Ramos (cell line): ENCODE results near the gene HIVEP2.

ENCODE experiments used
- in situ Hi-C: fragments of 300-500 bp; cut with MboI; formaldehyde crosslinking; loops from one replicate; pipeline ENCODE4 v1.14.3; 2022; ENCODE audit warnings: low sequenced_read_pairs; ENCODE audit not compliant: unreplicated experiment

Gene HIVEP2

DNA sequence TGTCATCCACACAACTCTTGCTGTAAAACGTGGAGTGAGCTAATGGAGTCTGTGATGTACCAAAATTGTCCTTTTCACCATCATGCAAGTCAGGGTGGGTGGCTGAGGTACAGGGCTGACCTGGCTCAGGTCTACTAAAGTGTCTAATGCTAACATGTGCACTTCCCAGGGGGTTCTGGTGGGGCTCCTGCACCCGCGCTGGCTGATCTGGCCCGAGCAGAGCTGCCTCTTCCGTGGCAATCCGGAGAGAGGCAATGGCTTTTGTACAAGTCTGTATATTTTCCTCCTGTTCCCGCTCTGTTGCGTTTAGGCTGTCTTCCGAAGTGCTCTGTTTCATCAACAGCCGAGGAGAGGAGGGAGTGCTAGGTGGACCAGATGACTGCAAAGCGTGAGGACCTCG lies 191.8 kb downstream of the HIVEP2 start:
- in situ Hi-C loops = no loop called here

DNA sequence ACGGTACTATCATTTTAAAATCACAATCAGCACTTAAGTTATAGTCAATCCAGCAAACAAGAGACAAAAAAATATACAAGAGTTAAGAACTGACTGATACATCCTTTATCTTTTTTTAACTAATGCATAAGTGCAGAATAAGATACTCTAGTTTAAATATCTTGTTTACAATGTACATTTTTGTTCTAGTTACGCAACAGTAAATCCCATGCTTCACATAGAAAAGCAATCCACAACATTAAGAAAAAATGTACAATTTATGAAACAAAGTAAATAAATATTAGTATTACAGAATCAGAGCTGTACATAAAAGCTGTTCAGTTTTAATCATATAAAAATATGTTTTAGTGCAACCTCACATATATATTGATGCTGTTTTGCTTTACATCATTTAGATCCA lies 192.6 kb downstream of the HIVEP2 start:
- in situ Hi-C loops = no loop called here

DNA sequence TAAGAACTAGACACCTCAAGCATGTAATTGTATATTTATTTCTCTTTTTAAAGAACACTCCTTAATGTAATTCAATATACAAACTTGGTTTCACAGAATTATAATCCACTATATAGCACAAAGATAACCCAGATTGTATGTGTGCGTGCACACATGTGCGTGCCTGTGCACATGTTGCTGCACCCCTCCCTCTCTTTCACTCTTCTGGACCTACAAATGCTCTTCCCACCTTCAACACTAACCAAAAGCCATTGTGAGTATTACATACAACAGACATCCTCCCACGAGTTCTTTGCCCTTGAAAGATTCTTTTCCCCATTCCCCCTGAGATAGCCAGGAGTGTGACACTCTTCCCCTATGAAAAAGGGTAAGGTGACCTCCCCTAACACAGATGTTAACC lies 193.5 kb downstream of the HIVEP2 start:
- in situ Hi-C loops = no loop called here

GRCh38 chr6:142750998-142751397 lies 194.0 kb downstream of the HIVEP2 start:
- in situ Hi-C loops = no loop called here

- in situ Hi-C loops = no loop called here
Observed at GRCh38 chr6:142749556-142749955, 195.4 kb downstream of the HIVEP2 start.

DNA sequence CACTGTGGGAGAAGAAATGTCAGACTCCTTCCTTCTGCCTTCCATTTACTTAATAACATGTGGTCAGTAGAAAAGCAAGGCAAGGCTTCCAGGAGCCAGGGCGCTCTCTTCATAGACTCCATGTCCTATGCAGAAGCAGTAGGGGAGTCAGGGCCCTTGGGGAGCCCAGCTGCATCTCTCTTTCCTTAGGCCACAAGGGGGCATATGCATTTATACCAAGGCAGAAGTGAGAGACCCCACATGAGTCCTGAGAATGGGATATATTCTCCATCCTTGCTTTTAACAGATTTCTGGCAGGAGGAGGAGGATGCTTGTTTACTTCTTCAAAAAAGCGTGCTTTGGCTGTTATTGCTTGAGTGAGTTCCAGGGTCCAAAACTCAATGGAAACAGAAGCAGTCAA lies 198.5 kb downstream of the HIVEP2 start:
- in situ Hi-C loops = no loop called here

DNA sequence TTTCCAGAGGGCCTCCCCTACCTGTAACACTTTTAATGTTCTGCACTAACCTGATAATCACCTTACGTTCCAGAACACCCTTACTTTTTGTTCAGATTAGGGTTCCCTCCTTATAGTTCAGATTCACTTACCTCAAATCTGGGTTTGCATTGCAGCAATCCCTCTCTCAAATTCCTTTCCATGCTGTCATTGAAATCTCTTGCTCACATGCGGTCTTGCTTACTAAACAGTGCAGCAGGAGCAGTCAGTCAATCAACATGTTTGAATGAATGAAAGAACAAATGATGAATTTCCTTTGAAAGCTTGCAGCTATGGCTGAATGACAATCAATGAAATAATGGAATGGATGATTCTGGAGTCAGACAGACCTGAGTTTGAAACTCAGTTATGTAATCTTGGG lies 200.1 kb downstream of the HIVEP2 start:
- in situ Hi-C loops = no loop called here

DNA sequence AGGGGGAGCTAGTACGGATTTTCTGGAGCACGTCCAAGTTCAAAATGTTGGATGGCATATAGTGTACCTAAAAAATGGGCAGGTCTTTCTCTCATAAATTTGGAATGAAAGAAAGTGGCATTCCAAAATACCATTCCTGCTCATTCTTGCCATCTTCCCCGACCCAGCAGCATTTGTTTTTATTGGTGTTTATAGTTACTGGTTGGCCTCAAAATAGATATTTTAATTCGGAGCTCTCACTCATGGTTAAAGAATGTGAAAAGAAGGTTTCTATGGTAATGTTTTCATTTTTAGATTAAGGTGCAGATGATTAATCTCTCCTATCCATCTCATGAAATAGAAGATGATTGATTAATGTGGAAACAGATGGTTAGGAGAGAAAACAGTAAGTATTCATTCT lies 204.5 kb downstream of the HIVEP2 start:
- in situ Hi-C loops = no loop called here

DNA sequence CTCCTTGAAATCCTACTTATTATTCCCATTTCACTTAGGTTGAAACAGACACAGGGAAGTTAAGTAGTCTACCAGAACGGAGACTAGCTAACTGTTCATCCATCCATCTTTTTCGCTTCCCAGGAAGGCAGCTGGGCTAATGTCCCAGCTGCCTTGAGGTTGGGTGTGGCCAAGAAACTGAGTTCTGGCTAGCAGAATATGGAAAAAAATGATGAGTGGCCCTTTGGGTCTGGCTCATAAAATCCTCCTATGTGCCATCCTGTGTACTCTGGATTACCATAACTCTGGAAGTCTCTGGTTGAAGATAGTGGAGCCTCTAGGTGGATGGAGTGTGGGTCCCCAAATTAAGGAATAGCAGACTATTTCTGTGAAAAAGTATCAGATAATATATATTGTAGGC lies 206.2 kb downstream of the HIVEP2 start:
- in situ Hi-C loops = no loop called here

DNA sequence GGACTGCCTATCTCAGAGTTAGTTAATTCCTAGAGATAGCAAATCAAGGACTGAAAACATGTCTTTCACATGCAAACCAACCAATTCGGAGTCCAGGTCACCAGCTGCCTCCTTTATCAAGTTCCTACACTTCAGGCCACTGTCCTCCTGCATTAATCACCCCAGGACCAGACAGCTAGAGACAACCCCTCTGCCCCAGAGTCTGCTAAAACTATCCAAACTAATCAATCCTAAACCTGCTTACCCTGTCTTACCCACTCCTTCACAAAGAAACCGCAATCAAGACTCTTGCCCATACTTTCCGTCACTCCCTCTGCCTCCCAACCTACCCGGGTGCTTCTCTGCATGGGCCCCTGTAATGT lies 207.0 kb downstream of the HIVEP2 start:
- in situ Hi-C loops = no loop called here

DNA sequence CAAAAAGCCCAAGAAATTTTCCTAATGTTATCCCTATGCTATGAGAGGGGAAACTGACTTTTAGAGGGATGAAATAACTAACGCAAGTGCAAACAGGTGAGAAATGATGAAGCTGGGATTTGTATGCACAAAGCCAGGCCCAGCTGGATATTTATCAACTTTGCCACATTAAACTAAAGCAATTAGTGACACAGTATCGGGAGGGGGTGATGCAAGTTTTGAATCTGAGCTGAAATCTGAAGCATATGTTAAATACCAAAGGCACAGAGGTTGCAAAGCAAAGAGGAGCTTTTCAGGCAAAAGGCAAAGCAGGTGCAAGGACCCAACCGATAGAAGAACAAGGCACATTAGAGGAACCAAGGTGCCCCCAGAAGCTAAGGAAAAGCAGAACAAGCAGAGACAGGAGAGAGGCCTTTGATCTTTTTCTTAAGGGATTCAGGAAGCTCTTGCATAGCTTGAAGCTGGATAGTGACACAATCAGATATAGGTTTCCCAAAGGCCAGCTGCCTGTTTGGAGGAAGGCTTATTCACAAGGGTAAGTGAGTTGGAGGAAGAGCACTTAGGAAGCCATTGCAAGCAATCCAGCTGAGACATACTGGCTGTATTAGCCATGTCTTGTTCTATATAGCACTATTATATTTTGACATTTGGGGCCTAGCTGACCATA lies 207.5 kb downstream of the HIVEP2 start:
- in situ Hi-C loops = no loop called here

- in situ Hi-C loops = no loop called here
Observed at GRCh38 chr6:142735204-142735603, 209.8 kb downstream of the HIVEP2 start.

DNA sequence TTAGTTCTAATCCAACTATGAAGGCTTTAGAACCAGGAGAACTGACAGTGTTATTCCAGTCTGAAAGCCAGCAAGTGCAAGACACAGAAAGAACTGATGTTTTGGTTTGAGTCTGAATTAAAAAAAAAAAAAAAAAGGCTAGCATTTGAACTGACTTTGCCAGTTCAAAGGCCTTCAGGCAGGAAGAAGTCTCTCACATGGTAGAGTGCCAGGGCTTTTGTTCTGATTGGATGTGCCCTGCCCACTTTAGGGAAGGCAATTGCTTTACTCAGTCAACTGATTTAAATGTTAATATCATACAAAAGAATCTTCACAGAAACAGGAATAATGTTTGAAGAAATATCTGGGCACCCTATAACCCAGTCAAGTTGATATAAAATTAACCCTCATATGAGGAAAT lies 212.2 kb downstream of the HIVEP2 start:
- in situ Hi-C loops = no loop called here

- in situ Hi-C loops = no loop called here
Observed at GRCh38 chr6:142731611-142732010, 213.4 kb downstream of the HIVEP2 start.

DNA sequence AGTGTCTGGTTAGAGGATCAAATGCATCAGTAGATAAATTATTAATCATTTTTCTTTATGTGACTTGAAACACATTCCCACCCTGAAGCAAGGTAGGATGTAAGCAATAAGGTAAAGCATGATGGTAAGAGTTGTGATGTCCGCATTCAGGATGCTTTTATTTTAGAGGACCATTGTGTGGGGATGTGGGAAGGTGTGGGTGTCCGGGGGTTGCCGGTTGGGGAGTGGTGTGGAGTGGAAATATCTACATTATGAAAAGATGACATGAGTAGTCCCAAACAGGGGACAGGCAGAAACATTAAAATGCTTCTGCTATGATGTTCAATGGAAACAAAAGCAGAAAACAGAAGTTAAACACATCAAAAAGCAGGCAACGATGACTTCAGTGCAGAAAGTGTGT lies 215.4 kb downstream of the HIVEP2 start:
- in situ Hi-C loops = no loop called here

GRCh38 chr6:142728910-142729481 lies 216.0 kb downstream of the HIVEP2 start:
- in situ Hi-C loops = no loop called here

DNA sequence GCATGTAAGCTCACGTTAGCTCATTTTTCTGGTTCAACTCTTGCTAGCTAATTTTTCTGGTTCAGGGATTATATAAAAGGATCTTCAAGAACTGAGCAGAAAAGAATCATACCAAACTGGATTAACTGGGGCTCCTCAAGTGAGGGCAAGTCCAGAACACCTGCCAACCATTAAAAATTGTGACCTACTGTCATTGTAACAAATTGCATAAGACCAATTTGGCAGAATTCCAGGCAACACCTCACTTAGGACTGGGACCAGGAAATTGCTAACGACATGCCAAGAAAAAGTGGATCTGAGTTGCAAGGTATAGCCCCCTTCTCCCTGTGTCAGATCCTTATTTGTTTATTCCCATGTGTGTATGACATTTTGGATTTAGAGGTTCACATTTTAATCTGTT lies 216.6 kb downstream of the HIVEP2 start:
- in situ Hi-C loops = no loop called here

DNA sequence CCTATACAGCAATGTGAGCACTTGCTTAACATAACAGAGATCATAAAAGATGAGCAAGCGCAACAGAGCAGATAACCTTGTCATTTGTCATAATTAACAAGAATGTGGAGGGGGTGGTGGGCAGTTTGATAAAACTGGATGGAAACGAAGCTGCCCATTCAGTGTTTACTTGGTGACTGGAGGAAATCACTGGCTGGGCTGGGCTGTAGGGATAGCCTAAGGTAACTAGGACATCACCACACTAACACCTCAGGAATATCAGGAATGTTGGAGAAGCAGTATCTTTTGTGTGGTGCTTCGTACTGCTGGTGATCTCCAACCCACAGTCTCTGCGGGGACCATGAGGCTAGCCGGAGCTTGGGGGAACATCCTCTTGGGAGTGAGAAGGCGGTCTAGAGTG lies 218.4 kb downstream of the HIVEP2 start:
- in situ Hi-C loops = no loop called here

DNA sequence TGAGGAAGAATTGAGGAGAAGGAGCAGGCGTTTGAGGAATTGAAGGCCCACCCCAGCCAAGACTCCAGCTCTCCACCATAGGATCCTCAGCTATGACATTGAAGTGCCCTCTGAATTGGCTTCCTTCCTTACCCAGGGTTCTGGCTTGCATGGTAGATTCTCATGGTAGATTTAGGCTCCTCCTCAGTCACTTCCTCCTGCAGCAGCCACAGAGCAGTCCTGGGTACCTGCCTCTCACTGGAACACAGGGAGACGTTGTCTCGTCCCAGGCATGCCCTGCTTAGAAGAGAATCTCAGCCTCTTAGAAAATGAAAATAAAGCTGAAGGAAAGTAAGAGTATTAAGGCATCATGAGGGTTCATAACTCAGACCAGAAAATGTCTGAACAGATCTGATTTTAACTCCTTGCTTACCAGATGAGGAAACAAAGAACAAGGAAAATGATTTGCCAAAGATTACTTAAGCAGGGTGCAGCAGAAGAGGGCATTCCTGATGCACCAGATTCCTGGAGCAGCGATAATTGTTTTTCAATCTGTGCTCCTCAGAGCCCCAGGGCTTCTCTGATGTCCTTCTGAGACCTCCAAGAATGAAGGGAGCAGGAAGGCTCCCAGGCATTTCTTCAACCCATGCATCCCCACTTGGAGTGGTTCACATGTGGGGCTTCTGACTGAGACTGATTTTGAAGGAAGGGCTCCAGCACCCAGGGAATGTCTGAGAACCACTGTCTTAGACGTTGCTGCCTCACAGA lies 219.8 kb downstream of the HIVEP2 start:
- in situ Hi-C loops = no loop called here

- in situ Hi-C loops = no loop called here
Observed at GRCh38 chr6:142722841-142723240, 222.1 kb downstream of the HIVEP2 start.

DNA sequence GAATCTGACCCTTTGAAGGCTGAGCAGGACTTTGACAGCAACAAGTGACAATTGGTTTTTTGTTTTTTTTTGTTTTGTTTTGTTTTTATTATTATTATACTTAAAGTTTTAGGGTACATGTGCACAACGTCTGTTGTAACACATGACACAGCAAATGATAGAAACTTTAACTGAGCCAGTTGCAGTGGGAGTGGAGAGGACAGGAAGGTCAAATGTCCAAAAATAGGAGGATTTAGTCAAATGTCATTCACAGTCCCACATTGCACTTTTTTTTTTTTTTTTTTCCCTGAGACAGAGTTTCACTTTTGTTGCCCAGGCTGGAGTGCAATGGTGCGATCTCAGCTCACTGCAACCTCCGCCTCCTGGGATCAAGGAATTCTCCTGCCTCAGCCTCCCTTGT lies 223.0 kb downstream of the HIVEP2 start:
- in situ Hi-C loops = no loop called here
